OCI-LY7 (cell line): ENCODE data around the gene TMEM51. TPM values are rescaled to one million over a fixed set of nuclear protein-coding genes. Genes with fewer than 3 reads are reported as not detected.

Experiments
- BruUV-seq: library from RNA; stranded (reverse); fragments of 400-500 nt; replicated peaks from 2 replicates; lab custom pipeline; 2021; lab: Mats Ljungman, UMichigan
- CTCF ChIA-PET: fragments of 300-600 bp; sonication (Branson Sonifier 250); formaldehyde crosslinking; loops from one replicate; lab custom pipeline; 2022; ENCODE audit warnings: antibody characterized with exemption; ENCODE audit not compliant: unreplicated experiment; lab: Charles Lee
- POLR2A ChIA-PET: fragments of 300-600 bp; sonication (Branson Sonifier 250); formaldehyde crosslinking; loops from one replicate; lab custom pipeline; 2022; ENCODE audit warnings: antibody characterized with exemption; lab: Charles Lee
- DNase-seq: peaks from one replicate; pipeline ENCODE4 v3.0.0-alpha.2; 2015; ENCODE audit warnings: low spot score
- H2AFZ ChIP-seq: fragments of 200-600 bp; sonication (generic), shearing (Covaris generic); 2 replicates; pipeline ENCODE4 v1.6.1; 2014; ENCODE audit warnings: mild to moderate bottlenecking, antibody characterized with exemption, low read length, moderate library complexity
- H3K27ac ChIP-seq: fragments of 200-600 bp; sonication (generic); 2 replicates; pipeline ENCODE4 v1.5.1; 2014; ENCODE audit warnings: mixed run types, low read depth, mild to moderate bottlenecking, moderate library complexity, low read length, inconsistent platforms; ENCODE audit not compliant: poor library complexity, severe bottlenecking
- H3K36me3 ChIP-seq: fragments of 200-600 bp; sonication (generic); 2 replicates; pipeline ENCODE4 v1.6.1; 2014; ENCODE audit warnings: mild to moderate bottlenecking, antibody characterized with exemption, low read length, moderate library complexity, mixed read lengths; ENCODE audit not compliant: insufficient read depth
- H3K4me1 ChIP-seq: fragments of 200-600 bp; sonication (generic); 2 replicates; pipeline ENCODE4 v1.5.1; 2014; ENCODE audit warnings: mild to moderate bottlenecking, low read length; ENCODE audit not compliant: insufficient read depth, poor library complexity, severe bottlenecking
- H3K4me2 ChIP-seq: fragments of 200-600 bp; sonication (generic); 2 replicates; pipeline ENCODE4 v1.6.1; 2014; ENCODE audit warnings: mild to moderate bottlenecking, low read length
- H3K4me3 ChIP-seq: fragments of 200-600 bp; sonication (generic); 2 replicates; pipeline ENCODE4 v1.5.1; 2014; ENCODE audit warnings: mild to moderate bottlenecking, low read depth, low read length; ENCODE audit not compliant: poor library complexity, severe bottlenecking
- H3K79me2 ChIP-seq: fragments of 200-600 bp; sonication (generic); 2 replicates; pipeline ENCODE4 v1.6.1; 2016; ENCODE audit warnings: low read depth, mild to moderate bottlenecking, low read length, moderate library complexity, mixed read lengths; ENCODE audit not compliant: insufficient read depth
- H3K9me2 ChIP-seq: fragments of 200-600 bp; sonication (generic); 2 replicates; pipeline ENCODE4 v1.6.1; 2016; ENCODE audit warnings: mild to moderate bottlenecking, low read length, mixed read lengths; ENCODE audit not compliant: insufficient read depth
- H3K9me3 ChIP-seq: fragments of 200-600 bp; sonication (generic); 2 replicates; pipeline ENCODE4 v1.6.1; 2014; ENCODE audit warnings: mild to moderate bottlenecking, mixed run types, low read length, mixed read lengths
- H4K20me1 ChIP-seq: fragments of 200-600 bp; sonication (generic); 2 replicates; pipeline ENCODE4 v1.6.1; 2014; ENCODE audit warnings: mild to moderate bottlenecking, antibody characterized with exemption, low read length, moderate library complexity, mixed read lengths; ENCODE audit not compliant: insufficient read depth
- EZH2phosphoT487 ChIP-seq: fragments of 200-600 bp; sonication (generic); IDR thresholded peaks from 2 replicates; pipeline ENCODE4 v1.6.1; 2018; ENCODE audit warnings: low read depth, borderline replicate concordance, mild to moderate bottlenecking, mixed run types, antibody characterized with exemption, low read length, moderate library complexity, mixed read lengths
- intact Hi-C: fragments of 100-400 bp; cut with micrococcal nuclease; formaldehyde crosslinking; loops from one replicate; pipeline ENCODE4 v1.10.0; 2022; ENCODE audit not compliant: unreplicated experiment
- total RNA-seq, 2 experiments: library from RNA; depleted of rRNA in 1 of 2; stranded (reverse); fragments of >200 nt in 1 of 2; shearing (Covaris generic) in 1 of 2; gene quantifications; 2 replicates each; pipeline ENCODE4 v1.2.3, GENCODE V29; 2014 to 2022
- TF ChIP-seq, protein P1 (sequence below): fragments of 200-600 bp; sonication (generic); conservative IDR thresholded peaks from 2 replicates; pipeline ENCODE4 v1.5.1; 2014; ENCODE audit warnings: mild to moderate bottlenecking, antibody characterized with exemption, low read length, moderate library complexity, mixed read lengths

The TMEM51 gene
- total RNA-seq, 2 experiments from 2014 or later, result not detected

DNA sequence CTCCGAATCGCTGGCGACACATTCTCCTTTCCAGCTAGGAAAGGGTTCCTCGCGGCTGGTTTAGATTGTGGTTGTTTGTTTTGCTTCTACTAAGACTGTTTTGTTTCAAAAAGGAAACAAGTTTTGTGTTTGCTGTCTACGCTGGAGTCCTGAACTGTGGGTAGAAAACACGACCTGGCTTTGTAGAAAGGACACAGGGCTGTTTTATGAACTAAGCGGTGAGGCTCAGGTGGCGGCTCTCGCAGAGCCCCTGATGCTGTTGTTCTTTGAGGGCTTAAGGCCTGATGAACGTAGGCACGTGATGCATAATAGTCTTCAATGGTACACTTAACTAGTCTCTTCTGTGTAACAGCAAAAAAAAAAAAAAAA lies 66.5 kb downstream of the TMEM51 start:
- no TSS peak for BruUV-seq
- peaks cover 6% of the 10 kb centered on the region; the same call in 1 of the 2 replicates for H3K9me3 ChIP-seq
- no peaks in the 10 kb centered on the region for H3K36me3 ChIP-seq
- no peaks in the 10 kb centered on the region for H3K4me1 ChIP-seq
- no peak overlapping the region for H3K4me3 ChIP-seq
- no peak overlapping the region for H3K27ac ChIP-seq
- H3K79me2 ChIP-seq, result no peaks in the 10 kb centered on the region
- no peaks in the 10 kb centered on the region for H4K20me1 ChIP-seq
- intact Hi-C loops, result no loop called here
- H2AFZ ChIP-seq, result no peak overlapping the region
- ChIA-PET POLR2A (no interaction called here), CTCF (no interaction called here)
- no peak for TF ChIP-seq EZH2phosphoT487
- TF ChIP-seq, protein P1, sequence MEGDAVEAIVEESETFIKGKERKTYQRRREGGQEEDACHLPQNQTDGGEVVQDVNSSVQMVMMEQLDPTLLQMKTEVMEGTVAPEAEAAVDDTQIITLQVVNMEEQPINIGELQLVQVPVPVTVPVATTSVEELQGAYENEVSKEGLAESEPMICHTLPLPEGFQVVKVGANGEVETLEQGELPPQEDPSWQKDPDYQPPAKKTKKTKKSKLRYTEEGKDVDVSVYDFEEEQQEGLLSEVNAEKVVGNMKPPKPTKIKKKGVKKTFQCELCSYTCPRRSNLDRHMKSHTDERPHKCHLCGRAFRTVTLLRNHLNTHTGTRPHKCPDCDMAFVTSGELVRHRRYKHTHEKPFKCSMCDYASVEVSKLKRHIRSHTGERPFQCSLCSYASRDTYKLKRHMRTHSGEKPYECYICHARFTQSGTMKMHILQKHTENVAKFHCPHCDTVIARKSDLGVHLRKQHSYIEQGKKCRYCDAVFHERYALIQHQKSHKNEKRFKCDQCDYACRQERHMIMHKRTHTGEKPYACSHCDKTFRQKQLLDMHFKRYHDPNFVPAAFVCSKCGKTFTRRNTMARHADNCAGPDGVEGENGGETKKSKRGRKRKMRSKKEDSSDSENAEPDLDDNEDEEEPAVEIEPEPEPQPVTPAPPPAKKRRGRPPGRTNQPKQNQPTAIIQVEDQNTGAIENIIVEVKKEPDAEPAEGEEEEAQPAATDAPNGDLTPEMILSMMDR, result no peak
- no peak for DNase-seq
- no peak overlapping the region for H3K4me2 ChIP-seq
- no peaks in the 10 kb centered on the region for H3K9me2 ChIP-seq

DNA sequence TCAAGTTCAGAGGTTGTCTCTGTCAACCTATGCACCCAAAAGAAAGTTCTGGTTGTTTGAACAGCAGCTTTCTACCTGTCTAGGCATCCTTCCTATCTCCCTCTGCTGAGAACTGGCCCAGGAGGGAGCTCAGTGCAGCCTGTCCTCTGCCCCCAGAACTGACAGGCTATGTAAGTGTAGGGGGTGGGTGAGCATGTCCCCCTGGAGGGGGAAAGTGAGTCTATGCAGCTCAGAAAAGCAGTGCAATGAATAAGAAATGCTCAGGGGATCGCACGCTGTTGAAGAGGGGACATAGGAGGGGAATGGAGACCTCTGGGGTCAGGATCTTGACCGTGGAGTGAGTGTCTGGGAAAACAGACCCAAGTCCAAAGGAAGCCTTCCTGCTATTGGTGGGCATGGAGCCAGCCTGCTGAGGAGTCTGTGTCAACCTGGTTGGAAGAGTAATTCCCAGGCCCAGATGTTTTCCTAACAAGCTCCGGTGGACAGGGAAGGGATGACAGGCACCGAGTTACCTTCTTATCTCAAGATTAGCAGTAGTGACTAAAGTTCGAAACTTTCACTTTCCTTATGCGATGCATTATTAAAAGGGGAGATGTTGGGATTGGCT lies 67.4 kb downstream of the TMEM51 start:
- POLR2A ChIA-PET, result no interaction called here
- H4K20me1 ChIP-seq, result no peaks in the 10 kb centered on the region
- CTCF ChIA-PET, result no interaction called here
- intact Hi-C loops, result no loop called here
- H2AFZ ChIP-seq, result no peak overlapping the region
- no peak overlapping the region for H3K4me2 ChIP-seq
- DNase-seq, result no peak
- no peaks in the 10 kb centered on the region for H3K9me2 ChIP-seq
- no peaks in the 10 kb centered on the region for H3K36me3 ChIP-seq
- TF ChIP-seq, protein P1, result no peak
- no peak for TF ChIP-seq EZH2phosphoT487
- H3K27ac ChIP-seq, result no peak overlapping the region
- H3K79me2 ChIP-seq, result no peaks in the 10 kb centered on the region
- no peak overlapping the region for H3K4me3 ChIP-seq
- H3K4me1 ChIP-seq, result no peaks in the 10 kb centered on the region
- peaks cover 6% of the 10 kb centered on the region; the same call in 1 of the 2 replicates for H3K9me3 ChIP-seq
- no TSS peak for BruUV-seq

DNA sequence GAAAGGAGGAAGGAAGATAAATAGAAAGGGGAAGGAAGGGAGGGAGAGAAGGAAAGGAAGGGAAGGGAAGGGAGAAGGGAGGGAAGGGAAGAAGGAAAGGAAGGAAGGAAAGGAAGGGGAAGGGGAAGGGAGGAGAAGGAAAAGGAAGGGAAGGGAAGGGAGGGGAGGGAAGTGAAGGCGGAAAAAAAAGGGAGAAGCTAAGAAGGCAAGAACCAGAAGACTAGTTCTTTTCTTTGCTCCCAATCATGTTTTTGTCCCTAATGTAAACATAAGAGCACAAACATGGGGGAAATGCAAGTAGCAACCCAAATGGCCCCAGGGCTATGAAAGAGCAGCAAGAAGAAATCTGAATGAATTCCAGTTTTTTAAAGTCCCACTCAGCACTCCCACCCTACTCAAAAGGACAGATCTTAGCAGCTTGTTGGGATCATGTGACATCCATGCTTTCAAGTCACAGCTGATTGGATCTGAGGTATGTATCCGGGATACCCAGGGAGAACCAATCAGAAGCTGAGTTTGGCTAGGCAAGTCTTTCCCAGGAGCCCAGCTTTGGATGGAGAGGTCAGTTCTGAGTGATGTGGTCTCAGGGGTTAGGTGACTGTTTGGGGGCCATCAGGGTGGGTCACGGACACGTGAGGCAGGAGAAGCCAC lies 69.2 kb downstream of the TMEM51 start:
- no peak for TF ChIP-seq EZH2phosphoT487
- TF ChIP-seq, protein P1, result no peak
- CTCF ChIA-PET, result no interaction called here
- POLR2A ChIA-PET, result no interaction called here
- Histone ChIP-seq H3K4me3 (no peak overlapping the region), H3K27ac (no peak overlapping the region), H3K36me3 (no peaks in the 10 kb centered on the region), H3K79me2 (no peaks in the 10 kb centered on the region), H3K4me2 (no peak overlapping the region), H3K9me2 (no peaks in the 10 kb centered on the region), H2AFZ (no peak overlapping the region), H4K20me1 (no peaks in the 10 kb centered on the region), H3K4me1 (no peaks in the 10 kb centered on the region), H3K9me3 (peaks cover 6% of the 10 kb centered on the region; the same call in 1 of the 2 replicates)
- no peak for DNase-seq
- intact Hi-C loops, result no loop called here
- BruUV-seq, result no TSS peak
